ENCODE measurements around the gene BICRAL. TPM values are rescaled to one million over a fixed set of nuclear protein-coding genes. Genes with fewer than 3 reads are reported as not detected.
A peak's percentile ranks its signal among the peaks of the same experiment; 100 is the strongest.
"Not testable (repeated sequence)": the region's sequence is repeated elsewhere in the genome, so short reads cannot be mapped to it uniquely, and the experiment has no call there.

The BICRAL gene
- total RNA-seq, 3 donors from 2014 or later (not counting 1 experiment from before 2014, with no cell fraction given): 31.1 to 43.4 (median 37.1) TPM

GRCh38 chr6:42899871-42900270 is 118.0 kb downstream of the BICRAL start:
- H3K4me1 ChIP-seq (ENCODE audit: control insufficient read depth, insufficient read depth, low read length): peaks cover 6% of the 10 kb centered on the region
- H3K36me3 Mint-ChIP-seq: no peaks in the 10 kb centered on the region
- no peaks in the 10 kb centered on the region for H3K9me3 Mint-ChIP-seq
- H3K27me3 Mint-ChIP-seq (ENCODE audit: low read depth in 2 of 2): no peaks in the 10 kb centered on the region
- no peak overlapping the region for H3K27ac Mint-ChIP-seq
- H3K4me1 Mint-ChIP-seq: peaks cover 8 to 12% of the 10 kb centered on the region in 2 donors
- H3K9me3 ChIP-seq (ENCODE audit: control insufficient read depth, insufficient read depth, low read length): no peaks in the 10 kb centered on the region
- H3K27ac ChIP-seq (ENCODE audit: low read length): no peak overlapping the region
- TF ChIP-seq CTCF (IDR thresholded peaks at IDR 0.05): no peak
- H3K4me3 Mint-ChIP-seq: no peak overlapping the region
- 96% methylated on average over 8 of the region's 8 CpGs for WGBS (ENCODE audit: insufficient coverage)
- intact Hi-C loops (cut with micrococcal nuclease): loop anchor here (1.0 kb wide), 2 partner anchors 174 to 239 kb away; no protein-coding TSS in a partner anchor
- H3K27me3 ChIP-seq (ENCODE audit: control insufficient read depth, insufficient read depth, low read length): no peaks in the 10 kb centered on the region
- no peak for ATAC-seq
- DNase-seq: no peak
- no peak overlapping the region for H3K4me3 ChIP-seq (ENCODE audit: low read length)
- no peaks in the 10 kb centered on the region for H3K36me3 ChIP-seq (ENCODE audit: control insufficient read depth, insufficient read depth, low read length)

- H3K27ac Mint-ChIP-seq: no peak overlapping the region
- WGBS (ENCODE audit: insufficient coverage): 5% methylated on average over 10 of the region's 11 CpGs
Observed at GRCh38 chr6:42901538-42901957, 119.7 kb downstream of the BICRAL start.

GRCh38 chr6:42902429-42903263 is 120.8 kb downstream of the BICRAL start:
- peaks cover 8 to 12% of the 10 kb centered on the region in 2 donors for H3K4me1 Mint-ChIP-seq

More at GRCh38 chr6:42901538-42901957, 119.7 kb downstream of the BICRAL start:
- H3K4me1 Mint-ChIP-seq: peaks cover 8 to 12% of the 10 kb centered on the region in 2 donors
- no peak overlapping the region for H3K4me3 ChIP-seq (ENCODE audit: low read length)
- no peaks in the 10 kb centered on the region for H3K36me3 Mint-ChIP-seq
- DNase-seq (peak; percentile 40 to 92), ATAC-seq (peak; percentile 96 to 99 (median 99))
- peaks cover 6% of the 10 kb centered on the region for H3K4me1 ChIP-seq (ENCODE audit: control insufficient read depth, insufficient read depth, low read length)
- no peaks in the 10 kb centered on the region for H3K27me3 ChIP-seq (ENCODE audit: control insufficient read depth, insufficient read depth, low read length)
- H3K27me3 Mint-ChIP-seq (ENCODE audit: low read depth in 2 of 2): no peaks in the 10 kb centered on the region
- H3K27ac ChIP-seq (ENCODE audit: low read length): no peak overlapping the region
- no peaks in the 10 kb centered on the region for H3K9me3 ChIP-seq (ENCODE audit: control insufficient read depth, insufficient read depth, low read length)
- TF ChIP-seq CTCF (IDR thresholded peaks at IDR 0.05): peak; percentile 83
- H3K4me3 Mint-ChIP-seq: no peak overlapping the region
- no peaks in the 10 kb centered on the region for H3K36me3 ChIP-seq (ENCODE audit: control insufficient read depth, insufficient read depth, low read length)
- intact Hi-C loops (cut with micrococcal nuclease): loop anchor here (1.0 kb wide), 1 partner anchor 242 kb away; no protein-coding TSS in a partner anchor
- H3K9me3 Mint-ChIP-seq: no peaks in the 10 kb centered on the region

GRCh38 chr6:42904467-42904866 is 122.6 kb downstream of the BICRAL start:
- no peak for TF ChIP-seq CTCF (IDR thresholded peaks at IDR 0.05)
- intact Hi-C loops (cut with micrococcal nuclease): no loop called here
- no peaks in the 10 kb centered on the region for H3K36me3 Mint-ChIP-seq
- peaks cover 8 to 12% of the 10 kb centered on the region in 2 donors for H3K4me1 Mint-ChIP-seq
- no peak for ATAC-seq
- no peaks in the 10 kb centered on the region for H3K9me3 Mint-ChIP-seq
- Histone ChIP-seq H3K9me3 (ENCODE audit: control insufficient read depth, insufficient read depth, low read length) (no peaks in the 10 kb centered on the region), H3K4me3 (ENCODE audit: low read length) (no peak overlapping the region), H3K27ac (ENCODE audit: low read length) (no peak overlapping the region), H3K27me3 (ENCODE audit: control insufficient read depth, insufficient read depth, low read length) (no peaks in the 10 kb centered on the region), H3K4me1 (ENCODE audit: control insufficient read depth, insufficient read depth, low read length) (peaks cover 6% of the 10 kb centered on the region), H3K36me3 (ENCODE audit: control insufficient read depth, insufficient read depth, low read length) (no peaks in the 10 kb centered on the region)
- no peak overlapping the region for H3K4me3 Mint-ChIP-seq
- H3K27ac Mint-ChIP-seq: no peak overlapping the region
- no peaks in the 10 kb centered on the region for H3K27me3 Mint-ChIP-seq (ENCODE audit: low read depth in 2 of 2)
- WGBS (ENCODE audit: insufficient coverage): 97% methylated on average over 10 of the region's 10 CpGs
- no peak for DNase-seq

More at GRCh38 chr6:42902429-42903263, 120.8 kb downstream of the BICRAL start:
- H3K4me3 Mint-ChIP-seq; H3K27me3 ChIP-seq (ENCODE audit: control insufficient read depth, insufficient read depth, low read length); H3K4me3 ChIP-seq (ENCODE audit: low read length); ATAC-seq; H3K36me3 Mint-ChIP-seq; H3K27me3 Mint-ChIP-seq (ENCODE audit: low read depth in 2 of 2); H3K27ac Mint-ChIP-seq; H3K36me3 ChIP-seq (ENCODE audit: control insufficient read depth, insufficient read depth, low read length); H3K27ac ChIP-seq (ENCODE audit: low read length); DNase-seq; H3K9me3 ChIP-seq (ENCODE audit: control insufficient read depth, insufficient read depth, low read length); H3K4me1 ChIP-seq (ENCODE audit: control insufficient read depth, insufficient read depth, low read length); intact Hi-C loops (cut with micrococcal nuclease); H3K9me3 Mint-ChIP-seq: not testable (repeated sequence)
- 78% methylated on average over 22 of the region's 22 CpGs for WGBS (ENCODE audit: insufficient coverage)

Measured in natural killer cell (primary cell).